Ishikawa (cell line): ENCODE data around the gene PAX2.

Experiments
- EGR1 ChIP-seq: IDR thresholded peaks from 2 replicates; pipeline ENCODE4 v1.6.1; 2012
- TAF1 ChIP-seq: IDR thresholded peaks from 2 replicates; pipeline ENCODE4 v1.6.1; 2012; ENCODE audit warnings: low read depth, mild to moderate bottlenecking
- TF ChIP-seq, protein P1 (sequence below): IDR thresholded peaks from 2 replicates; pipeline ENCODE4 v1.6.1; 2012; ENCODE audit warnings: low read depth, mild to moderate bottlenecking

DNA sequence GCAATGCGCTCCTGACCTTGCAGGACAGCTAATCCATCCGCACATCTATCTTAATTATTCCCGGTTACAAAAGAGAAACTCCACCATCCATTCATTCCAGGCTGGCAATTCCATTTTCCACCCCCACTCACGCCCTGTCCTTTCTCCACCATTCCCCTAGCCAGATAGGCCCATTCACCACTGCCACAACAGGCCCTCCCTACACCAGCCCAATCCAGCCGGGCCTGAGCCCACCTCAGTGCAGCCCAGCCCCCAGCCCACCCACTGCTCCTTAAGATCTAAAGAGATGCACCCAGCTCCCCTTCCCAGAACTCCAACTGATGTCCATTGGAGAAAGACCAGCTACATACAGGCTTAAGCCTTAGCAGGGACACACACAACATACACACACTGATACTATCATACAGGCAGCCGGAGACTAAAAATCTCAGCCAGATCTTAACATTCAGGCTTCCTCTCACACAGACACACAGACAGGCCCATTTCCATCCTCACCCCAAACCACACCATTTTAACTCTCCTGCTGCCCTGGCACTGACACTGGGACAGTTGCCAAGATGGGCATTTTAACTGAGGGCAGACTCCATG lies 38.0 kb upstream of the PAX2 start:
- TF ChIP-seq, protein P1, sequence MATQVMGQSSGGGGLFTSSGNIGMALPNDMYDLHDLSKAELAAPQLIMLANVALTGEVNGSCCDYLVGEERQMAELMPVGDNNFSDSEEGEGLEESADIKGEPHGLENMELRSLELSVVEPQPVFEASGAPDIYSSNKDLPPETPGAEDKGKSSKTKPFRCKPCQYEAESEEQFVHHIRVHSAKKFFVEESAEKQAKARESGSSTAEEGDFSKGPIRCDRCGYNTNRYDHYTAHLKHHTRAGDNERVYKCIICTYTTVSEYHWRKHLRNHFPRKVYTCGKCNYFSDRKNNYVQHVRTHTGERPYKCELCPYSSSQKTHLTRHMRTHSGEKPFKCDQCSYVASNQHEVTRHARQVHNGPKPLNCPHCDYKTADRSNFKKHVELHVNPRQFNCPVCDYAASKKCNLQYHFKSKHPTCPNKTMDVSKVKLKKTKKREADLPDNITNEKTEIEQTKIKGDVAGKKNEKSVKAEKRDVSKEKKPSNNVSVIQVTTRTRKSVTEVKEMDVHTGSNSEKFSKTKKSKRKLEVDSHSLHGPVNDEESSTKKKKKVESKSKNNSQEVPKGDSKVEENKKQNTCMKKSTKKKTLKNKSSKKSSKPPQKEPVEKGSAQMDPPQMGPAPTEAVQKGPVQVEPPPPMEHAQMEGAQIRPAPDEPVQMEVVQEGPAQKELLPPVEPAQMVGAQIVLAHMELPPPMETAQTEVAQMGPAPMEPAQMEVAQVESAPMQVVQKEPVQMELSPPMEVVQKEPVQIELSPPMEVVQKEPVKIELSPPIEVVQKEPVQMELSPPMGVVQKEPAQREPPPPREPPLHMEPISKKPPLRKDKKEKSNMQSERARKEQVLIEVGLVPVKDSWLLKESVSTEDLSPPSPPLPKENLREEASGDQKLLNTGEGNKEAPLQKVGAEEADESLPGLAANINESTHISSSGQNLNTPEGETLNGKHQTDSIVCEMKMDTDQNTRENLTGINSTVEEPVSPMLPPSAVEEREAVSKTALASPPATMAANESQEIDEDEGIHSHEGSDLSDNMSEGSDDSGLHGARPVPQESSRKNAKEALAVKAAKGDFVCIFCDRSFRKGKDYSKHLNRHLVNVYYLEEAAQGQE = no peak
- TF ChIP-seq TAF1 (no peak), EGR1 (no peak)
